Body of pancreas (tissue), 4 donors: ENCODE data around the gene GPNMB.

ENCODE experiments used
- POLR2A ChIP-seq, 3 donors: fragments of 450-650 bp; IDR thresholded peaks; one replicate each; pipeline ENCODE4 v1.6.1; 2016; ENCODE audit warnings: antibody characterized with exemption in 3 of 3, mild to moderate bottlenecking in 2 of 3
- TF ChIP-seq, protein P1 (sequence below), 7 experiments: fragments of 450-650 bp in 4 of 7; fragments of 200-600 bp in 3 of 7; sonication (generic) in 3 of 7; IDR thresholded peaks; one replicate each; pipeline ENCODE4 v1.5.1; 2016 to 2019; ENCODE audit warnings: antibody characterized with exemption in 7 of 7

DNA sequence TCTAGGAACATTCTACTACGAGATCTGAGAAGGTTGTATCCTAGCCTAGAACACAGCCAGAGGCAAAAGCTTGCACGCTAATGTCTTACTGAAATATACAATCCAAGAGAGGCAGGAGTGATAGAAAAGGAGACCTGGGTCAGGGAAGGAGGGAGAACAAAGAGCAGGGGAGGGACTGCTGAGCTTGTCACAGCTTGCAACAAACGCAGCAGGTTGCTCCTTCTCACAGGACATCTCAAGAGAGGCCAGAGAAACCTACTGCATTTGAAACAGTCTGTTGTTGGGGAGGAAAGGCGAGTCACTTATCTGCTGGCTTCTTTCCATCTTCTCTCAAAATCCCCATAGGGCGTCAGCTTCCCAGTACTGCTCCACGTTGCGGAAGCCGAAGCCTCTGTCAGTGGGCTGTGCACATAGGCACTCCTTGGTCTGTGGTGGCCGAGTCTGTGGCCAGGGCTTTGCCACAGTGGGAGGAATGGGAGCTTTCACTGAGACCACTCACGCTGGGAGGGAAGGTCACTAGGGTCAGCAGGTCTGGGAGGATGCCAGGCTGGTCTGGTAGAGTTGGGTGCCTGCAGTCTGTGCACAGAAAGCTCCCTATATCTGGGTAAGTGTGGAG, 25.8 kb upstream of the GPNMB start:
- no peak for TF ChIP-seq POLR2A (IDR thresholded peaks at IDR 0.05)
- TF ChIP-seq, protein P1, sequence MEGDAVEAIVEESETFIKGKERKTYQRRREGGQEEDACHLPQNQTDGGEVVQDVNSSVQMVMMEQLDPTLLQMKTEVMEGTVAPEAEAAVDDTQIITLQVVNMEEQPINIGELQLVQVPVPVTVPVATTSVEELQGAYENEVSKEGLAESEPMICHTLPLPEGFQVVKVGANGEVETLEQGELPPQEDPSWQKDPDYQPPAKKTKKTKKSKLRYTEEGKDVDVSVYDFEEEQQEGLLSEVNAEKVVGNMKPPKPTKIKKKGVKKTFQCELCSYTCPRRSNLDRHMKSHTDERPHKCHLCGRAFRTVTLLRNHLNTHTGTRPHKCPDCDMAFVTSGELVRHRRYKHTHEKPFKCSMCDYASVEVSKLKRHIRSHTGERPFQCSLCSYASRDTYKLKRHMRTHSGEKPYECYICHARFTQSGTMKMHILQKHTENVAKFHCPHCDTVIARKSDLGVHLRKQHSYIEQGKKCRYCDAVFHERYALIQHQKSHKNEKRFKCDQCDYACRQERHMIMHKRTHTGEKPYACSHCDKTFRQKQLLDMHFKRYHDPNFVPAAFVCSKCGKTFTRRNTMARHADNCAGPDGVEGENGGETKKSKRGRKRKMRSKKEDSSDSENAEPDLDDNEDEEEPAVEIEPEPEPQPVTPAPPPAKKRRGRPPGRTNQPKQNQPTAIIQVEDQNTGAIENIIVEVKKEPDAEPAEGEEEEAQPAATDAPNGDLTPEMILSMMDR (IDR thresholded peaks at IDR 0.05) = no peak
